Sciatic nerve (tissue), 2 donors: ENCODE results near the gene ZMYM3. TPM values are rescaled to one million over a fixed set of nuclear protein-coding genes. Genes with fewer than 3 reads are reported as not detected.

ENCODE experiments used
- ATAC-seq: fragments of 200-7000 bp; cut with Tn5 transposase; one replicate; pipeline ENCODE4 v1.9.1; 2020; ENCODE audit warnings: mild to moderate bottlenecking, moderate library complexity
- DNase-seq: peaks from one replicate; pipeline ENCODE4 v3.0.0-alpha.2; 2020; ENCODE audit warnings: low spot score
- intact Hi-C: fragments of 100-400 bp; cut with DNase I; formaldehyde crosslinking; loops from one replicate; pipeline ENCODE4 v1.14.2; 2022
- total RNA-seq: library from RNA; stranded (reverse); fragmentation: NEBNext Ultra II Directional; extraction: Animal tissue kit (Norgen Biotek cat#: 25700); gene quantifications from one replicate; pipeline ENCODE4 v1.2.1, GENCODE V29; 2021
- donor health status: DM: no; HTN: no; CAD: no.
- donor health status: DM: no; HTN: no; CAD: no.

Gene ZMYM3
- total RNA-seq, 1 donor from 2014 or later = 28.8 TPM

- DNase-seq = no peak
- ATAC-seq = no peak
- intact Hi-C loops = no loop called here
Observed at GRCh38 chrX:71217298-71217697, 36.6 kb downstream of the ZMYM3 start.

GRCh38 chrX:71216485-71216884, 37.5 kb downstream of the ZMYM3 start:
- intact Hi-C loops = no loop called here
- ATAC-seq (no peak), DNase-seq (no peak)

- intact Hi-C loops = no loop called here
- DNase-seq = no peak
- ATAC-seq = no peak
Observed at GRCh38 chrX:71215338-71215912, 38.5 kb downstream of the ZMYM3 start.

GRCh38 chrX:71214604-71215337, 39.2 kb downstream of the ZMYM3 start:
- ATAC-seq = no peak
- DNase-seq = no peak
- intact Hi-C loops = no loop called here

- ATAC-seq (no peak), DNase-seq (no peak)
- intact Hi-C loops = no loop called here
Observed at GRCh38 chrX:71214152-71214551, 39.8 kb downstream of the ZMYM3 start.

GRCh38 chrX:71212536-71212935, 41.4 kb downstream of the ZMYM3 start:
- no peak for DNase-seq
- no peak for ATAC-seq
- intact Hi-C loops = no loop called here

GRCh38 chrX:71210816-71211215, 43.1 kb downstream of the ZMYM3 start:
- no peak for ATAC-seq

GRCh38 chrX:71199252-71200008, 54.5 kb downstream of the ZMYM3 start:
- intact Hi-C loops = no loop called here
- DNase-seq (no peak), ATAC-seq (no peak)

More at GRCh38 chrX:71210816-71211215, 43.1 kb downstream of the ZMYM3 start:
- no peak for DNase-seq
- intact Hi-C loops = no loop called here

GRCh38 chrX:71198066-71198465, 55.9 kb downstream of the ZMYM3 start:
- intact Hi-C loops = no loop called here
- ATAC-seq (no peak), DNase-seq (no peak)

GRCh38 chrX:71195964-71196649, 57.8 kb downstream of the ZMYM3 start:
- DNase-seq = no peak
- intact Hi-C loops = no loop called here
- no peak for ATAC-seq

- intact Hi-C loops = no loop called here
- ATAC-seq (no peak), DNase-seq (no peak)
Observed at GRCh38 chrX:71191248-71191647, 62.7 kb downstream of the ZMYM3 start.

Other genes starting within 250 kb of the ZMYM3 start
- 65.6 TPM for gene SNX12, start 185.8 kb downstream of the ZMYM3 start, total RNA-seq
- gene FOXO4, start 158.3 kb downstream of the ZMYM3 start, total RNA-seq = 61.6 TPM
- not detected for gene CXorf65, start 147.4 kb downstream of the ZMYM3 start, total RNA-seq
- 9.9 TPM for gene IL2RG, start 142.6 kb downstream of the ZMYM3 start, total RNA-seq
- gene MED12, start 135.5 kb downstream of the ZMYM3 start, total RNA-seq = 65.1 TPM
- 20.6 TPM for gene NLGN3, start 109.3 kb downstream of the ZMYM3 start, total RNA-seq
- 17.5 TPM for gene GJB1, start 30.9 kb downstream of the ZMYM3 start, total RNA-seq
- 187 TPM for gene NONO, start 29.5 kb upstream of the ZMYM3 start, total RNA-seq
- gene ITGB1BP2, start 47.6 kb upstream of the ZMYM3 start, total RNA-seq = 1.8 TPM
- 57.4 TPM for gene TAF1, start 112.2 kb upstream of the ZMYM3 start, total RNA-seq